Measurements from ENCODE around the gene AKAP6.

AKAP6 gene

DNA sequence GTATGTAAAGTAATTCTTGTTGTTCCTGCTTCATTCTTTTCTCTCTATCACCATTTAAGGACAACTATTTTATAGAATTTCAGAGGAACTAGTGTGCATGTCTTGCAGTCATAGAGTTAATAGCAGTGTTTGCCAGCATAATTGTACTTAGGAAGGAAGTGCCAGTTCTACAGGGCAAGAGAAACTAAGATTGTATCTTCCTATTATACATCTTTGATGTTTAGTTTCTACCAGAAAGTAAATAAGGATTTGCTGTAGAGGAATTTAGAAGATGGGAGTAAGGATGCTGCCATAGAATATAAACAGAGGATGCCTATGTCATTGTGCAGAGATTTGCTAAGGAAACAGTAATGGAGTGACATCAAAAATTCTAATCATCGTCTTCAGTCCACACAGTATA is 338.7 kb downstream of the AKAP6 start:
- peak; percentile 51 for DNase-seq (ENCODE audit: low read depth)
- H3K4me3 ChIP-seq (ENCODE audit: low read depth, low read length), result no peak overlapping the region
- TF ChIP-seq, protein P1, sequence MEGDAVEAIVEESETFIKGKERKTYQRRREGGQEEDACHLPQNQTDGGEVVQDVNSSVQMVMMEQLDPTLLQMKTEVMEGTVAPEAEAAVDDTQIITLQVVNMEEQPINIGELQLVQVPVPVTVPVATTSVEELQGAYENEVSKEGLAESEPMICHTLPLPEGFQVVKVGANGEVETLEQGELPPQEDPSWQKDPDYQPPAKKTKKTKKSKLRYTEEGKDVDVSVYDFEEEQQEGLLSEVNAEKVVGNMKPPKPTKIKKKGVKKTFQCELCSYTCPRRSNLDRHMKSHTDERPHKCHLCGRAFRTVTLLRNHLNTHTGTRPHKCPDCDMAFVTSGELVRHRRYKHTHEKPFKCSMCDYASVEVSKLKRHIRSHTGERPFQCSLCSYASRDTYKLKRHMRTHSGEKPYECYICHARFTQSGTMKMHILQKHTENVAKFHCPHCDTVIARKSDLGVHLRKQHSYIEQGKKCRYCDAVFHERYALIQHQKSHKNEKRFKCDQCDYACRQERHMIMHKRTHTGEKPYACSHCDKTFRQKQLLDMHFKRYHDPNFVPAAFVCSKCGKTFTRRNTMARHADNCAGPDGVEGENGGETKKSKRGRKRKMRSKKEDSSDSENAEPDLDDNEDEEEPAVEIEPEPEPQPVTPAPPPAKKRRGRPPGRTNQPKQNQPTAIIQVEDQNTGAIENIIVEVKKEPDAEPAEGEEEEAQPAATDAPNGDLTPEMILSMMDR (IDR thresholded peaks at IDR 0.05; ENCODE audit: control insufficient read depth, extremely low read depth, insufficient read depth), result no peak

GRCh38 chr14:32669391-32669790 is 340.3 kb downstream of the AKAP6 start:
- no peak for DNase-seq (ENCODE audit: low read depth)
- no peak overlapping the region for H3K4me3 ChIP-seq (ENCODE audit: low read depth, low read length)
- TF ChIP-seq, protein P1 (IDR thresholded peaks at IDR 0.05; ENCODE audit: control insufficient read depth, extremely low read depth, insufficient read depth), result no peak

DNA sequence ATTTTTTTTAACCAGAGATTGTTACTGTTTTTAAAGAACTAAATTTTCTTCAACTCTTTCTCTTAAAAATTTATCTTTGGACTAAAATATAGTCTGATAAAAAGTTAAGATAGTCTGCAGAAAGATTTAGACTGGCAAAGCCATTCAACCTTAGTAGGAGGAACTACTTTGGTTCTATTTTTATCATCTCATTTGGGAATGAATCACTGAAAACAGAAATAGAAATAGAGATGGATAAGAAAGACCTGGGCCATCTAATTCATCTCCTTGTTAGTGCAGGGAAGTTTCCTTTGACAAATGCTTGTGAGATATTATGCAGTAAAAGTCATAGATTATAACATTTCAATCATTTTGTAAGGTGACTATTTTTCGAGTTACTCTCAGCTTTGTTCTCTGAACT is 346.3 kb downstream of the AKAP6 start:
- TF ChIP-seq, protein P1 (IDR thresholded peaks at IDR 0.05; ENCODE audit: control insufficient read depth, extremely low read depth, insufficient read depth), result no peak
- no peak for DNase-seq (ENCODE audit: low read depth)
- H3K4me3 ChIP-seq (ENCODE audit: low read depth, low read length), result no peak overlapping the region

DNA sequence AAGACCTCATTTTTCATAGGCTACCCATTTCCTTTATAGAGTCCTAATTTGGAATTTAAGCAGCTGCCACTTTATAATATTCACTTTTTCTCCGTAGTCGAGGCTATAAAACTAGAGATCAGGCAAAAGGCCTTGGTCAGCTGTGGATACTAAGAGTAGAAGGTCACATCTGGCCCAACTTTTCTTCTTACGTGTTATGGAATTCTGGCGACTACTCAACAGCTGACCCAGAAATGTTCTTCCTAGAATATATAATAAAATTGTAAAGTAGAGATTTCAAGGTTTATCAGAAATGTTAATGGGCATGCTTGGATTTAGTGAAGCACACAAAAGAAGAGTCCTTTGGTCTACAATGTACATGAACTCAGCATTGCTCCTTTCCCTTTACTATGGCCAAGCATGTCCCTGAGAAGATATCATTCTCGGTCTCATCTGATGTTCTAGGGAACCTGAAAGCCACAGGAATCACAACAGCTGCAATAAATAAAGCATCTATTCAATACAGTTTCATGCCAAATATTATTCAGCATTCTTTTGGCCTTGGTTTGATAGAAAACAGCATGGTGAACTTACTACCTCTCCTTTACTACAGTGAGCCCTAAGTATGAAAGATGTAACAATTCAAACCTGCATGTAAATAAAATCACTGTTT is 348.2 kb downstream of the AKAP6 start:
- no peak overlapping the region for H3K4me3 ChIP-seq (ENCODE audit: low read depth, low read length)
- TF ChIP-seq, protein P1 (IDR thresholded peaks at IDR 0.05; ENCODE audit: control insufficient read depth, extremely low read depth, insufficient read depth), result no peak
- DNase-seq (ENCODE audit: low read depth), result no peak

DNA sequence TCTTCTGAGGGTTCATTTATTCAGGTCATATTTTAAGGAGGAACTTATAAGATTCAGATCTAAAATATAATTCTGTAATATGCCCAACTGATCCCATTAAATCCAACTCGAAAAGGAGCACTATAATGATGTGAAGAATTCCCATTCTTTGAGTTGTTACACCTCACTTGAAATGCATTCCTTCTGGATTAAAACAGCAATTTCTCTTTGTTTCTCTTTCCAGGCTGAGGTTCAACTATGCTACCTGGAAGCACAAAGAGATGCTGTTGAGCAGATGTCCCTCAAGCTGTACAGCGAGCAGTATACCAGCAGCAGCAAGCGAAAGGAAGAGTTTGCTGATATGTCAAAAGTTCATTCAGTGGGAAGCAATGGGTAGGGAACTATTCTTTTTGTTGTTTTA is 349.0 kb downstream of the AKAP6 start:
- DNase-seq (ENCODE audit: low read depth), result no peak
- TF ChIP-seq, protein P1 (IDR thresholded peaks at IDR 0.05; ENCODE audit: control insufficient read depth, extremely low read depth, insufficient read depth), result no peak
- H3K4me3 ChIP-seq (ENCODE audit: low read depth, low read length), result no peak overlapping the region

GRCh38 chr14:32679927-32680612 is 351.0 kb downstream of the AKAP6 start:
- DNase-seq (ENCODE audit: low read depth), result no peak
- TF ChIP-seq, protein P1 (IDR thresholded peaks at IDR 0.05; ENCODE audit: control insufficient read depth, extremely low read depth, insufficient read depth), result no peak
- H3K4me3 ChIP-seq (ENCODE audit: low read depth, low read length), result no peak overlapping the region
